ACHN (cell line): ENCODE data around the gene TPD52L1.

Experiments
- DNase-seq: peaks from one replicate; pipeline ENCODE4 v3.0.0-alpha.2; 2015
- in situ Hi-C: cut with HindIII; loops from 2 replicates; pipeline ENCODE4 v1.10.0; 2017; ENCODE audit warnings: low sequenced_read_pairs, low pct_ligation_motif_present, low pct_unique_long_range_greater_than_20kb

TPD52L1 gene

GRCh38 chr6:125251516-125252220 lies 98.1 kb downstream of the TPD52L1 start:
- in situ Hi-C loops: no loop called here
- DNase-seq: peak; percentile 53

GRCh38 chr6:125252891-125253290 lies 99.3 kb downstream of the TPD52L1 start:
- in situ Hi-C loops: no loop called here
- DNase-seq: no peak

- DNase-seq: no peak
- in situ Hi-C loops: no loop called here
Observed at GRCh38 chr6:125253881-125254280, 100.3 kb downstream of the TPD52L1 start.

- in situ Hi-C loops: no loop called here
- DNase-seq: no peak
Observed at GRCh38 chr6:125254321-125254720, 100.7 kb downstream of the TPD52L1 start.

- in situ Hi-C loops: no loop called here
- DNase-seq: no peak
Observed at GRCh38 chr6:125255201-125255600, 101.6 kb downstream of the TPD52L1 start.

- no peak for DNase-seq
- in situ Hi-C loops: no loop called here
Observed at GRCh38 chr6:125257351-125257750, 103.8 kb downstream of the TPD52L1 start.

GRCh38 chr6:125258651-125259353 lies 105.2 kb downstream of the TPD52L1 start:
- DNase-seq: no peak
- in situ Hi-C loops: no loop called here

- DNase-seq: no peak
- in situ Hi-C loops: no loop called here
Observed at GRCh38 chr6:125259354-125259736, 105.8 kb downstream of the TPD52L1 start.

GRCh38 chr6:125262016-125263013 lies 108.7 kb downstream of the TPD52L1 start:
- DNase-seq: no peak
- in situ Hi-C loops: no loop called here

- in situ Hi-C loops: no loop called here
Observed at GRCh38 chr6:125264476-125264875, 110.9 kb downstream of the TPD52L1 start.

GRCh38 chr6:125267806-125268523 lies 114.4 kb downstream of the TPD52L1 start:
- in situ Hi-C loops: no loop called here
- no peak for DNase-seq

More at GRCh38 chr6:125264476-125264875, 110.9 kb downstream of the TPD52L1 start:
- DNase-seq: no peak

- no peak for DNase-seq
- in situ Hi-C loops: no loop called here
Observed at GRCh38 chr6:125268765-125269164, 115.2 kb downstream of the TPD52L1 start.

GRCh38 chr6:125269328-125269985 lies 115.9 kb downstream of the TPD52L1 start:
- in situ Hi-C loops: no loop called here
- DNase-seq: no peak

GRCh38 chr6:125270380-125270779 lies 116.8 kb downstream of the TPD52L1 start:
- no peak for DNase-seq
- in situ Hi-C loops: no loop called here

- DNase-seq: no peak
- in situ Hi-C loops: no loop called here
Observed at GRCh38 chr6:125271486-125272159, 118.0 kb downstream of the TPD52L1 start.

GRCh38 chr6:125273251-125273650 lies 119.7 kb downstream of the TPD52L1 start:
- DNase-seq: no peak
- in situ Hi-C loops: no loop called here

GRCh38 chr6:125273965-125274364 lies 120.4 kb downstream of the TPD52L1 start:
- DNase-seq: peak; percentile 96
- in situ Hi-C loops: no loop called here
